AG04449 (cell line): ENCODE measurements around the gene TCP10L.
"Not testable (repeated sequence)": the region's sequence is repeated elsewhere in the genome, so short reads cannot be mapped to it uniquely, and the experiment has no call there.

Experiments used
- CTCF ChIA-PET: fragments of 350-600 bp; formaldehyde crosslinking; extraction: SDS; loops from one replicate; lab custom pipeline; 2021; ENCODE audit warnings: antibody characterized with exemption; lab: Yijun Ruan, JAX
- POLR2A ChIA-PET: fragments of 400-600, 350-600 bp; formaldehyde crosslinking; extraction: SDS; loops from one replicate; lab custom pipeline; 2020; ENCODE audit warnings: antibody characterized with exemption, inconsistent platforms; lab: Yijun Ruan, JAX
- DNase-seq: peaks from one replicate; pipeline ENCODE4 v3.0.0-alpha.2; 2010; ENCODE audit warnings: low read depth, low spot score
- H3K4me3 ChIP-seq: 2 replicates; pipeline ENCODE4 v1.5.1; 2011; ENCODE audit warnings: low read depth, mild to moderate bottlenecking, control low read depth, low read length
- CTCF ChIP-seq: IDR thresholded peaks from one replicate; pipeline ENCODE4 v1.5.1; 2011; ENCODE audit warnings: mild to moderate bottlenecking, moderate library complexity, low read length, control low read depth, inconsistent platforms; ENCODE audit not compliant: insufficient read depth; ENCODE audit errors: missing control alignments

TCP10L gene

DNA sequence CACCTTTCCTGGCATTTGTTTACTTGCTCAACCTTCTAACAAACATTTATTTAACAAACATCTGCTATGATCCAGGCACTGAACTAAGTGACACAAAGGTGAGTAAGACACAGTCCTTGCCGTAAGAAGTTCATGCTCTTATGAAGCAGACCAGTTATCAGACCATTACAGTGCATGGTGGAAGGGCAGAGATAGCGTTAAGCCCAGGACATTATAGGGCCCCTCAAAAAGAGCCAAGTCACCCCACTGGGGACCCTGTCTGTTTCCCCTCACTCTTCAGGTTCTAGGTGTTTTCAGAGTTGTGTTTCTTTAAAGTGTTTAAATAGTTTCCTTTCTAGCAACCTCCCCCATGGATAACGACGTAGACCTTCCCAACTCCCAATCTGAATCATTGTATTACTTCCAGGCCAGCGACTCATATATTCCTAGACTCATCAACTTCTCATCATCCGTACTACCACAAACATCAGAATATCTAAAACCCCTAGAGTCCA, 39.3 kb downstream of the TCP10L start:
- no peak for TF ChIP-seq CTCF
- H3K4me3 ChIP-seq: no peak overlapping the region
- ChIA-PET CTCF (no interaction called here), POLR2A (no interaction called here)
- no peak for DNase-seq

GRCh38 chr21:32544697-32545096, 40.6 kb downstream of the TCP10L start:
- DNase-seq: no peak
- CTCF ChIA-PET: no interaction called here
- H3K4me3 ChIP-seq: no peak overlapping the region
- no peak for TF ChIP-seq CTCF
- POLR2A ChIA-PET: no interaction called here

DNA sequence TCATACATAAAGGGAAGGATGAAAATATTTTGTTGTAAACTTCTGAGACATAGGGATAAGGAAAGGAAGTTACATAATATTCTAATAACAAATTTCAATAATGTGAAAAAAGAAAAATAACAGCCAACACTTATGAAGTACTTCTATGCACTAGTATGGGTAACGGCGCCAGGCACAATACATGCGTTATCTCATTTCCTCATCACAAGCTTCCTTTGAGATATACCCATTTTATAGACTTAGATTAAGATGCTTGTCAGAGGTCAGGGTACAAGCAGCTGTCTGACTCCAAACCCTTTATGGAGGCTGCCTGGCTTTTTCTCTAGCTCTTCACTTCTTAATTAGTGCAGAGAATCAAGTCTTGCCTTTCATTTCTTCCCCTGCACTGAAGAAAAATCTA, 41.3 kb downstream of the TCP10L start:
- TF ChIP-seq CTCF: no peak

DNA sequence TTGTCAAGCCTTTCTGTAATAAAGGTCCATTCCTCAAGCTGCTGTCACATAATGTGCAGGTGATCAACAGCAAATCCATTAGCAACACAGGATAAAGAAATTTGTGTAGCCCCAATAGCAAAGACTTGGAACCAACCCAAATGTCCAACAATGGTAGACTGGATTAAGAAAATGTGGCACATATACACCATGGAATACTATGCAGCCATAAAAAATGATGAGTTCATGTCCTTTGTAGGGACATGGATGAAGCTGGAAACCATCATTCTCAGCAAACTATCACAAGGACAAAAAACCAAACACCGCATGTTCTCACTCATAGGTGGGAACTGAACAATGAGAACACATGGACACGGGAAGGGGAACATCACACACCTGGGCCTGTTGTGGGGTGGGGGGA, 42.3 kb downstream of the TCP10L start:
- DNase-seq, POLR2A ChIA-PET, CTCF ChIA-PET, H3K4me3 ChIP-seq: not testable (repeated sequence)

More for the DNA sequence above, 41.3 kb downstream of the TCP10L start:
- H3K4me3 ChIP-seq: no peak overlapping the region
- DNase-seq: no peak
- ChIA-PET CTCF (no interaction called here), POLR2A (no interaction called here)

- no peak for TF ChIP-seq CTCF
- H3K4me3 ChIP-seq: no peak overlapping the region
- ChIA-PET POLR2A (no interaction called here), CTCF (interaction anchor here (1.0 to 1.6 kb wide), 2 partner anchors 30 to 63 kb away, joined by 3 read pairs; no protein-coding TSS in a partner anchor)
- no peak for DNase-seq
Measured at GRCh38 chr21:32539378-32539777, 45.9 kb downstream of the TCP10L start.

GRCh38 chr21:32538147-32538792, 47.1 kb downstream of the TCP10L start:
- ChIA-PET POLR2A (no interaction called here), CTCF (interaction anchor here (0.7 to 1.5 kb wide), 2 partner anchors 11 to 915 kb away, joined by 3 to 4 read pairs; no protein-coding TSS in a partner anchor)
- no peak overlapping the region for H3K4me3 ChIP-seq
- DNase-seq: no peak
- no peak for TF ChIP-seq CTCF

DNA sequence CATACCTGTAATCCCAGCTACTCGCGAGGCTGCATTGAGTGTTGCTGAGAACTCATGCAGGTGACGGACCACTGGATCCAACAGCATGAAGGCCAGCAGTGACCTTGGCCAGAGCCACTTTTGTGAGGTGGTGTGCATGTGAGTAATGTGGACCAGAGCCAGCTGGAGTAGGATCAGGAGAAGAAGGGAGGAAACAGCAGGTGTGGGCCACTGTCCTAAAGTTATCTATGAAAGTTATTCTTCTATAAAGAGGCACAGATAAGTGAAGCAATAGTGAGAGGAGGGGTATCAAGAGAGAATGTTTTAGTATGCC, 47.8 kb downstream of the TCP10L start:
- TF ChIP-seq CTCF: no peak
- ChIA-PET POLR2A (interaction anchor here (0.6 kb wide), 1 partner anchor 357 kb away, joined by 3 read pairs; no protein-coding TSS in a partner anchor), CTCF (interaction anchor here (1.5 kb wide), 1 partner anchor 12 kb away, joined by 4 read pairs; no protein-coding TSS in a partner anchor)
- H3K4me3 ChIP-seq: no peak overlapping the region
- no peak for DNase-seq
